ELF-1 (cell line): ENCODE measurements around the gene RBMS1.

Experiments used
- DNase-seq: peaks from one replicate; pipeline ENCODE4 v3.0.0-alpha.2; 2016; ENCODE audit warnings: low read depth, low spot score

Gene RBMS1

GRCh38 chr2:160303527-160303926, 190.1 kb downstream of the RBMS1 start:
- no peak for DNase-seq

GRCh38 chr2:160303076-160303475, 190.5 kb downstream of the RBMS1 start:
- no peak for DNase-seq

- DNase-seq, result no peak
Measured at GRCh38 chr2:160301420-160301819, 192.2 kb downstream of the RBMS1 start.

GRCh38 chr2:160300203-160300602, 193.4 kb downstream of the RBMS1 start:
- DNase-seq, result no peak

- DNase-seq, result no peak
Measured at GRCh38 chr2:160299540-160299939, 194.1 kb downstream of the RBMS1 start.

GRCh38 chr2:160298960-160299359, 194.6 kb downstream of the RBMS1 start:
- DNase-seq, result no peak

GRCh38 chr2:160295519-160296207, 197.9 kb downstream of the RBMS1 start:
- DNase-seq, result no peak

GRCh38 chr2:160294889-160295288, 198.7 kb downstream of the RBMS1 start:
- no peak for DNase-seq

- DNase-seq, result no peak
Measured at GRCh38 chr2:160294339-160294803, 199.2 kb downstream of the RBMS1 start.

GRCh38 chr2:160293391-160294091, 200.1 kb downstream of the RBMS1 start:
- DNase-seq, result peak; percentile 18

GRCh38 chr2:160292225-160292624, 201.4 kb downstream of the RBMS1 start:
- no peak for DNase-seq

GRCh38 chr2:160291382-160291781, 202.2 kb downstream of the RBMS1 start:
- DNase-seq, result no peak

GRCh38 chr2:160290598-160290997, 203.0 kb downstream of the RBMS1 start:
- no peak for DNase-seq

- no peak for DNase-seq
Measured at GRCh38 chr2:160289831-160290230, 203.8 kb downstream of the RBMS1 start.

- no peak for DNase-seq
Measured at GRCh38 chr2:160289126-160289525, 204.5 kb downstream of the RBMS1 start.

- no peak for DNase-seq
Measured at GRCh38 chr2:160288324-160288723, 205.3 kb downstream of the RBMS1 start.

GRCh38 chr2:160287476-160287875, 206.1 kb downstream of the RBMS1 start:
- DNase-seq, result no peak

- no peak for DNase-seq
Measured at GRCh38 chr2:160286551-160286950, 207.1 kb downstream of the RBMS1 start.

- no peak for DNase-seq
Measured at GRCh38 chr2:160283675-160284074, 209.9 kb downstream of the RBMS1 start.

GRCh38 chr2:160282063-160282580, 211.5 kb downstream of the RBMS1 start:
- DNase-seq, result no peak

- no peak for DNase-seq
Measured at GRCh38 chr2:160281213-160281612, 212.4 kb downstream of the RBMS1 start.

GRCh38 chr2:160279813-160280465, 213.7 kb downstream of the RBMS1 start:
- DNase-seq, result no peak

GRCh38 chr2:160278879-160279177, 214.8 kb downstream of the RBMS1 start:
- DNase-seq, result peak; percentile 10
